CD4-positive, CD25-positive, alpha-beta regulatory T cell (primary cell): ENCODE measurements around the gene KRT25. TPM values are rescaled to one million over a fixed set of nuclear protein-coding genes. Genes with fewer than 3 reads are reported as not detected.

Experiments
- ATAC-seq, 2 donors: fragments of 150-1000 bp; cut with Tn5 transposase; one replicate each; pipeline ENCODE4 v1.10.0; 2021; ENCODE audit warnings: low read depth in 2 of 2, moderate number of reproducible peaks in 2 of 2, moderate library complexity in 1 of 2
- DNase-seq, 3 donors: peaks; one replicate each; pipeline versions ENCODE4 v3.0.0 to v3.0.0-alpha.2; 2012 to 2022; ENCODE audit warnings: mixed read lengths in 1 of 3
- H3K27ac ChIP-seq: one replicate; pipeline ENCODE4 v1.7.0; 2013; ENCODE audit warnings: mild to moderate bottlenecking, low read length; ENCODE audit not compliant: insufficient read depth, poor library complexity, severe bottlenecking
- H3K27me3 ChIP-seq: one replicate; pipeline ENCODE4 v1.7.0; 2013; ENCODE audit warnings: low read length; ENCODE audit not compliant: control insufficient read depth, insufficient read depth
- H3K36me3 ChIP-seq: one replicate; pipeline ENCODE4 v1.7.0; 2013; ENCODE audit warnings: mild to moderate bottlenecking, low read length, moderate library complexity; ENCODE audit not compliant: control insufficient read depth, insufficient read depth
- H3K4me1 ChIP-seq: 2 replicates; pipeline ENCODE4 v1.7.0; 2013; ENCODE audit warnings: mild to moderate bottlenecking, low read length; ENCODE audit not compliant: insufficient read depth, control insufficient read depth, poor library complexity, severe bottlenecking
- H3K4me3 ChIP-seq: one replicate; pipeline ENCODE4 v1.7.0; 2013; ENCODE audit warnings: low read depth, mild to moderate bottlenecking, low read length, moderate library complexity
- H3K9me3 ChIP-seq, 2 experiments: 1 replicate in 1 of 2; 2 replicates in 1 of 2; pipeline ENCODE4 v1.7.0; 2013; ENCODE audit warnings: low read length in 2 of 2, mild to moderate bottlenecking in 1 of 2, moderate library complexity in 1 of 2; ENCODE audit not compliant: control insufficient read depth in 2 of 2
- H3K27ac Mint-ChIP-seq, 3 donors: one replicate each; pipeline ENCODE4 v1.8.0; 2020 to 2022; ENCODE audit warnings: mild to moderate bottlenecking in 3 of 3, mixed read lengths in 3 of 3, moderate library complexity in 2 of 3
- H3K27me3 Mint-ChIP-seq: one replicate; pipeline ENCODE4 v1.8.0; 2022; ENCODE audit warnings: mild to moderate bottlenecking, mixed read lengths
- H3K36me3 Mint-ChIP-seq: one replicate; pipeline ENCODE4 v1.8.0; 2020; ENCODE audit warnings: mixed read lengths
- H3K4me1 Mint-ChIP-seq, 4 donors: one replicate each; pipeline ENCODE4 v1.8.0; 2020 to 2022; ENCODE audit warnings: mixed read lengths in 4 of 4, mild to moderate bottlenecking in 1 of 4
- H3K4me3 Mint-ChIP-seq, 4 donors: one replicate each; pipeline ENCODE4 v1.8.0; 2020 to 2022; ENCODE audit warnings: mild to moderate bottlenecking in 4 of 4, mixed read lengths in 4 of 4, moderate library complexity in 3 of 4
- H3K9me3 Mint-ChIP-seq, 7 donors: one replicate each; pipeline ENCODE4 v1.8.0; 2020 to 2022; ENCODE audit warnings: mixed read lengths in 7 of 7, mild to moderate bottlenecking in 3 of 7, moderate library complexity in 2 of 7
- polyA plus RNA-seq, 4 donors: library from polyadenylated mRNA; unstranded; fragments of 300-500 nt; fragmentation: Illumina TruSeq; gene quantifications; one replicate each; pipeline ENCODE4 v1.2.3, GENCODE V29; 2021
- total RNA-seq: library from RNA; stranded (reverse); gene quantifications from one replicate; pipeline ENCODE4 v1.2.3, GENCODE V29; 2022

KRT25 gene
- total and polyA plus RNA-seq, 5 donors from 2014 or later = not detected

DNA sequence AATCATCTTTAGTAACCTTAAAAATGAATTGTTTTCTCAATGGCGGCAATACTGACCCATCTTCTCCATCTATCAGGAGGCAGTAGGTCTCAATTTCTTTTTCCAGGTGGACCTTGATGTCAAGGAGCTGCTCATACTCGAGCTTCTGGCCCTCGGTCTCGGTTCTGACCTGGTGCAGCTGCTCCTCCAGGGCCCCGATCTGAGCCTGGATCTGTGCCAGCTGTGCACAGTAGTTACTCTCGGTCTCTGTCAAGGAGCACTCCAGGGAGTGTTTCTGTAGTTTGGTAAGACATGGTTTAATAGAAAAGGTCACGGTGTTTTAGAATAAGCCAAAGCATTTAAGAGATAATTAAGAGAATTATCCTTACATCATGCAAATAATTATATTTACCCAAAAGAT lies 22.3 kb upstream of the KRT25 start:
- Mint-ChIP-seq H3K27ac (peak overlapping the region in 1 of 3 donors; percentile 52), H3K4me3 (no peak overlapping the region), H3K27me3 (peaks cover 81% of the 10 kb centered on the region), H3K36me3 (no peaks in the 10 kb centered on the region), H3K4me1 (peaks cover 0 to 7% (median 0%) of the 10 kb centered on the region in 4 donors), H3K9me3 (peaks cover 0 to 2% (median 0%) of the 10 kb centered on the region in 7 donors)
- Histone ChIP-seq H3K27me3 (peaks cover 29% of the 10 kb centered on the region), H3K4me1 (peaks cover 6% of the 10 kb centered on the region), H3K9me3 (no peaks in the 10 kb centered on the region), H3K27ac (no peak overlapping the region), H3K36me3 (no peaks in the 10 kb centered on the region), H3K4me3 (no peak overlapping the region)
- no peak for DNase-seq
- ATAC-seq = no peak

GRCh38 chr17:40775945-40776344 lies 20.8 kb upstream of the KRT25 start:
- no peaks in the 10 kb centered on the region for H3K36me3 ChIP-seq
- H3K4me1 Mint-ChIP-seq = peaks cover 0 to 7% (median 0%) of the 10 kb centered on the region in 4 donors
- H3K36me3 Mint-ChIP-seq = no peaks in the 10 kb centered on the region
- DNase-seq (no peak), ATAC-seq (no peak)
- H3K27me3 ChIP-seq = peaks cover 28% of the 10 kb centered on the region
- peaks cover 6% of the 10 kb centered on the region for H3K4me1 ChIP-seq
- H3K9me3 Mint-ChIP-seq = no peaks in the 10 kb centered on the region
- no peak overlapping the region for H3K4me3 Mint-ChIP-seq
- no peak overlapping the region for H3K27ac Mint-ChIP-seq
- H3K27me3 Mint-ChIP-seq = peaks cover 77% of the 10 kb centered on the region
- no peak overlapping the region for H3K27ac ChIP-seq
- H3K9me3 ChIP-seq = no peaks in the 10 kb centered on the region
- H3K4me3 ChIP-seq = no peak overlapping the region

- H3K27me3 ChIP-seq = peaks cover 28% of the 10 kb centered on the region
- H3K9me3 Mint-ChIP-seq = no peaks in the 10 kb centered on the region
- no peak within 1 kb of the TSS for H3K4me3 Mint-ChIP-seq
- H3K4me3 ChIP-seq = no peak within 1 kb of the TSS
- no peaks in the 10 kb centered on the region for H3K4me1 ChIP-seq
- DNase-seq = no peak
- no peak within 1 kb of the TSS for H3K27ac ChIP-seq
- H3K27me3 Mint-ChIP-seq = peaks cover 52% of the 10 kb centered on the region
- H3K36me3 Mint-ChIP-seq = no peaks in the 10 kb centered on the region
- H3K36me3 ChIP-seq = no peaks in the 10 kb centered on the region
- no peak within 1 kb of the TSS for H3K27ac Mint-ChIP-seq
- no peak for ATAC-seq
- H3K9me3 ChIP-seq = no peaks in the 10 kb centered on the region
- no peaks in the 10 kb centered on the region for H3K4me1 Mint-ChIP-seq
Observed at GRCh38 chr17:40772101-40772500, 17.0 kb upstream of the KRT25 start, which contains the start of gene KRT26. Gene KRT26, minus strand, starts transcription at chr17:40772201. Its CDS starts 88 bp downstream, at chr17:40772113.

GRCh38 chr17:40765657-40766056 lies 10.5 kb upstream of the KRT25 start:
- no peaks in the 10 kb centered on the region for H3K36me3 ChIP-seq
- no peak for ATAC-seq
- H3K27ac ChIP-seq = no peak overlapping the region
- no peaks in the 10 kb centered on the region for H3K36me3 Mint-ChIP-seq
- peaks cover 37% of the 10 kb centered on the region for H3K27me3 Mint-ChIP-seq
- H3K4me1 Mint-ChIP-seq = no peaks in the 10 kb centered on the region
- no peak for DNase-seq
- H3K9me3 Mint-ChIP-seq = peaks cover 0 to 31% (median 13%) of the 10 kb centered on the region in 7 donors
- no peak overlapping the region for H3K4me3 Mint-ChIP-seq
- peaks cover 33% of the 10 kb centered on the region for H3K27me3 ChIP-seq
- H3K9me3 ChIP-seq = peaks cover 27 to 32% of the 10 kb centered on the region in 2 experiments
- no peak overlapping the region for H3K4me3 ChIP-seq
- H3K27ac Mint-ChIP-seq = no peak overlapping the region
- no peaks in the 10 kb centered on the region for H3K4me1 ChIP-seq

DNA sequence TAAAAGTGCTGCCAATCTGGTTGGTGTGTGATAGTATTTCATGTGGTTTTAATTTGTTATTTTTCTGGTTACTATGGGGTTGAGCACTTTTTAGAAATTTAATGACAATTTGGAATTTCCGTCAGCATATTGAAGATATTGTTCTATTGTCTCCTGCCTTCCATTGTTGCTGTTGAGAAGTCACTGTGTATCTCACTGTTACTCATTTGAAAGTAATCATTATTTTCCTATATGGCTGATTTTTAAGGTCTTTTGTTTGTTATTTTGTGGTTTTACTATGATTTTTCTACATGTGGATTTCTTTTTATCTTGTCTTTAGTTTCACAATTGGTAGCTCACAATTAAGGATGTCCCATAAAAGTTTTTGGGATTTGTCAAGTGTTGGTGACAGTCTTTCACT lies 8.6 kb upstream of the KRT25 start:
- DNase-seq = no peak
- Histone ChIP-seq H3K9me3 (peaks cover 46 to 51% of the 10 kb centered on the region in 2 experiments), H3K27me3 (peaks cover 36% of the 10 kb centered on the region), H3K4me1 (no peaks in the 10 kb centered on the region), H3K36me3 (no peaks in the 10 kb centered on the region), H3K4me3 (no peak overlapping the region), H3K27ac (no peak overlapping the region)
- H3K4me3 Mint-ChIP-seq = no peak overlapping the region
- no peak overlapping the region for H3K27ac Mint-ChIP-seq
- peaks cover 8 to 49% (median 23%) of the 10 kb centered on the region in 7 donors for H3K9me3 Mint-ChIP-seq
- no peak for ATAC-seq
- peaks cover 47% of the 10 kb centered on the region for H3K27me3 Mint-ChIP-seq
- H3K4me1 Mint-ChIP-seq = no peaks in the 10 kb centered on the region
- H3K36me3 Mint-ChIP-seq = no peaks in the 10 kb centered on the region

DNA sequence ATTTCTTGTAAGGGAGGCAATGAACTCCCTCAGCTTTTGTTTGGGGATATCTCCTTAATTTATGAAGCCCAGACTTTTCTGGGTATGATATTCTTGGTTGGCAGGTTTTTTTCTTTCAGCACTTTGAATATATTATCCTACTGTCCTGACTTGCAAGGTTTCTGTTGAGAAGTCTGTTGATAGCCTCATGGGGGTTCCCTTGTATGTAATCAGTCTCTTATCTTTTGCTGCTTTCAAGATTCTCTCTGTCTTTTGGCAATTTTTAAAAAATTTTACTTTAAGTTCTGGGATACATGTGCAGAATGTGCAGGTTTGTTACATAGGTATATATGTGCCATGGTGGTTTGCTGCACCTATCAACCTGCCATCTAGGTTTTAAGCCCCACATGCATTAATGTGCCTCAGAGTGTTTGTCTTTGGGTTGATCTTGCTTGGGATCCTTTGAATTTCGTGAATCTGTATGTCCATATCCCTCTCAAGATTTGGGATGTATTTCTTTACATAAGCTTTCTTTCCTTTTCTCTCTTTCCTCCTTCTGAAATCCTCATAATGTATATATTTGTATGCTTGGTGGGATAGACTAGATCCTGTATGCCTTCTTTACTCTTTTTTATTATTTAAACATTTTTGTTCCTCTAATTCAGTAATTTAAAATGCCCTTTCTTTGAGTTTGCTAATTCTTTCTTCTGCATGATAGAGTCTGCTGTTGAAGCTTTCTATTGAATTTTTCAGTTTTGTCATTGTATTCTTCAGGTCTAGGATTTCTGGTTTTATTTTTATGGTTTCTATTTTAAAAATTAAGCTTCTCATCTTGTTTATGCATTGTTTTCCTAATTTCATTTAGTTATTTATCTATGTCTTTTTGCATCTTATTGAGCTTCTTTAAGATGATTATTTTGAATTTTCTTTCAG lies 5.2 kb upstream of the KRT25 start:
- H3K27me3 Mint-ChIP-seq = peaks cover 45% of the 10 kb centered on the region
- no peaks in the 10 kb centered on the region for H3K4me1 Mint-ChIP-seq
- no peak overlapping the region for H3K4me3 Mint-ChIP-seq
- Histone ChIP-seq H3K4me3 (no peak overlapping the region), H3K27ac (no peak overlapping the region), H3K36me3 (no peaks in the 10 kb centered on the region), H3K27me3 (peaks cover 30% of the 10 kb centered on the region), H3K9me3 (peaks cover 50 to 51% of the 10 kb centered on the region in 2 experiments), H3K4me1 (no peaks in the 10 kb centered on the region)
- no peaks in the 10 kb centered on the region for H3K36me3 Mint-ChIP-seq
- no peak for DNase-seq
- H3K27ac Mint-ChIP-seq = peak overlapping the region in 1 of 3 donors; percentile 34
- no peak for ATAC-seq
- H3K9me3 Mint-ChIP-seq = peaks cover 8 to 58% (median 29%) of the 10 kb centered on the region in 7 donors

DNA sequence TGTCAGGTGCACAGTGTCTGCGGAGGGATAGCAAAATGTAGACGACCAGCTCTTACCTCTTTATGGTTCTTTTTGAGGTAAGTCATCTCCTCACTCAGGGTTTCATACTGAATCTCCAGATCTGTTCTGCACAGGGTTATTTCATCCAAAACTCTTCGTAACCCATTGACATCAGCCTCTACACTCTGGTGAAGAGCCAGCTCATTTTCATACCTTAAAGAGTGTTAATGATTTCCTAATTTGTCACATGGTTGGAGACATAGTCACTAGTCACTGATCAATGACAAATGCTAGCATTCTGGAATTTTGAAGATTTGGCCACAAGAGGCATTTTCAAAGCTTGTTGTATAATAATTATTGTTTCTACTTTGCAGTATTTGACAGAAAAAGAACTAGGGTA lies 1.3 kb downstream of the KRT25 start:
- no peak overlapping the region for H3K27ac ChIP-seq
- no peak overlapping the region for H3K27ac Mint-ChIP-seq
- ATAC-seq (no peak), DNase-seq (no peak)
- H3K4me3 ChIP-seq = no peak overlapping the region
- H3K27me3 Mint-ChIP-seq = peaks cover 43% of the 10 kb centered on the region
- H3K4me3 Mint-ChIP-seq = no peak overlapping the region
- no peaks in the 10 kb centered on the region for H3K36me3 Mint-ChIP-seq
- H3K27me3 ChIP-seq = peaks cover 10% of the 10 kb centered on the region
- peaks cover under 1 to 4% of the 10 kb centered on the region in 2 experiments for H3K9me3 ChIP-seq
- no peaks in the 10 kb centered on the region for H3K36me3 ChIP-seq
- H3K4me1 ChIP-seq = no peaks in the 10 kb centered on the region
- peaks cover 0 to 13% (median 5%) of the 10 kb centered on the region in 7 donors for H3K9me3 Mint-ChIP-seq
- H3K4me1 Mint-ChIP-seq = no peaks in the 10 kb centered on the region
